Activated T-helper 2 cell treated with anti-CD3 and anti-CD28 coated beads, Interferon-gamma antibody, Interleukin-2, Interleukin-4, amounts not matched to agents 10 μg/mL and 5 μg/mL and 100 μg/mL, durations not matched to agents 14 hours and 24 hours and 36 hours (primary cell): ENCODE data around the gene RITA1. TPM values are rescaled to one million over a fixed set of nuclear protein-coding genes. Genes with fewer than 3 reads are reported as not detected.

Experiments
- DNase-seq: peaks from one replicate; pipeline ENCODE4 v3.0.0; 2021; ENCODE audit warnings: low spot score
- H3K27ac Mint-ChIP-seq: one replicate; pipeline ENCODE4 v1.8.0; 2021; ENCODE audit warnings: mixed read lengths
- H3K27me3 Mint-ChIP-seq: one replicate; pipeline ENCODE4 v1.8.0; 2021; ENCODE audit warnings: low read depth, mixed read lengths
- H3K36me3 Mint-ChIP-seq: one replicate; pipeline ENCODE4 v1.8.0; 2021; ENCODE audit warnings: low read depth, mixed read lengths
- H3K4me1 Mint-ChIP-seq: one replicate; pipeline ENCODE4 v1.8.0; 2021; ENCODE audit warnings: low read depth, mixed read lengths
- H3K4me3 Mint-ChIP-seq: one replicate; pipeline ENCODE4 v1.8.0; 2021; ENCODE audit warnings: low read depth, mild to moderate bottlenecking, moderate library complexity, mixed read lengths
- H3K9me3 Mint-ChIP-seq: one replicate; pipeline ENCODE4 v1.8.0; 2021; ENCODE audit warnings: mixed read lengths
- intact Hi-C: fragments of 100-400 bp; cut with micrococcal nuclease; formaldehyde crosslinking; loops from one replicate; pipeline ENCODE4 v1.15.1; 2023
- total RNA-seq: library from RNA; stranded (reverse); gene quantifications from 2 replicates; pipeline ENCODE4 v1.2.3, GENCODE V29; 2022

RITA1 gene
- total RNA-seq, 1 donor from 2014 or later = 27.2 TPM

DNA sequence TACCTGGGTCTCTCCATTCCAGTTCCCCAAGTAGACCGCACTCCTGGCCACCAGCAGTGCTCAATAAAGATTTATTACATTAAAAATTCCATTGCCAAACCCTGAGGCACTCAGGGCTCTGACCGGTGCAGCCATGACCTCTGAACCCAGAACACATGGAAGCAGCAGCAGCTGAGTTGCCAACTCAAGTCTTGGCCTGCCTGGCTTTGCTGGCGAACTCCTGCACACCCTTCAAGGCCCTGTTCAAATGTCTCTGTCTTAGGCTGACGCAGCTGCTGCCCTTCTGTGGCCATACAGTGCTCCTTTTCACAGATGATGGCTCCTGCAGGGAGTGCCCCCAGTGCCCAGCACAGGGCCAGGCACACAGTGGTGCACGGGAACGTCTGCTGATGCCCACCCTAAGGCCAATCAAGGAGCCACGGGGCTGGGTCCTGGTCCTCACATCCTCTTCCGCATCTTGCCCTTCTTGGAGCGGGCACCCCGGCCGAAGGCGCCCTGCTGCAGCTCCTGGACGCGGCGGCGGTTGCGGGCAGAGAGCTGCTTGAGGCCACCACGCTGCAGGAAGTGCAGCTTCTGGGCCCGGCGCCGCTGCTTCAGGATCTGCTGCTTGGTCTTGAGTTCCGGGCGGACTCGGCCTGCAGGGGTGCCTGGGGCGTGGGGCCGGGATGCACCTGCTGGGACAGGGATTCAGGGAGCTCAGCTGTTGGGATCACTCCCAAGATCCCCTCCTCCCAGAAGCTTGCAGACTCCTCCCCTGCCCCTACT lies 26.9 kb upstream of the RITA1 start:
- Mint-ChIP-seq H3K27ac (no peak overlapping the region), H3K36me3 (peaks cover 64% of the 10 kb centered on the region), H3K27me3 (peaks cover 6% of the 10 kb centered on the region), H3K9me3 (no peaks in the 10 kb centered on the region), H3K4me3 (no peak overlapping the region), H3K4me1 (peaks cover 4% of the 10 kb centered on the region)
- intact Hi-C loops = no loop called here
- no peak for DNase-seq

DNA sequence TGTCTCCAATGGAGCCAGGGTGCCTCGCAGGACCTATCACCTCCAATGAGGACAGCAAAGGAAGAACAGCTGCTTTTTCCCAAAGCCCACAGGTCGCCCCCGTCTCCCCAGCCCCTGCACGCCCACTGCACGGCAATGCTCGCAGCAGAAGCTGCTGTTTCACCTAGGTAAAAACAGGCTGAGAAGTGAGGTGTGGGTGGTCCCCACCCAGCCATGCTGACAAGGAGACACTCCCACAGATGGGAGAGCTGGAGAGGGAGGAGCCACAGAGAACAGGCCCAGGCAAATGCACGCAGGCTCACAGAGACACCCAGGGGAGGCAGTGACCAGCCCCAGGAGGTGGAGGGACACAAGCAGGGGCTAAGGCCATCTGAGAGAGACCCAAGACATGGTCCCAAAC lies 25.6 kb upstream of the RITA1 start:
- Mint-ChIP-seq H3K4me3 (no peak overlapping the region), H3K27me3 (no peaks in the 10 kb centered on the region), H3K9me3 (no peaks in the 10 kb centered on the region), H3K27ac (no peak overlapping the region), H3K4me1 (no peaks in the 10 kb centered on the region), H3K36me3 (peaks cover 75% of the 10 kb centered on the region)
- DNase-seq = no peak
- intact Hi-C loops = no loop called here

DNA sequence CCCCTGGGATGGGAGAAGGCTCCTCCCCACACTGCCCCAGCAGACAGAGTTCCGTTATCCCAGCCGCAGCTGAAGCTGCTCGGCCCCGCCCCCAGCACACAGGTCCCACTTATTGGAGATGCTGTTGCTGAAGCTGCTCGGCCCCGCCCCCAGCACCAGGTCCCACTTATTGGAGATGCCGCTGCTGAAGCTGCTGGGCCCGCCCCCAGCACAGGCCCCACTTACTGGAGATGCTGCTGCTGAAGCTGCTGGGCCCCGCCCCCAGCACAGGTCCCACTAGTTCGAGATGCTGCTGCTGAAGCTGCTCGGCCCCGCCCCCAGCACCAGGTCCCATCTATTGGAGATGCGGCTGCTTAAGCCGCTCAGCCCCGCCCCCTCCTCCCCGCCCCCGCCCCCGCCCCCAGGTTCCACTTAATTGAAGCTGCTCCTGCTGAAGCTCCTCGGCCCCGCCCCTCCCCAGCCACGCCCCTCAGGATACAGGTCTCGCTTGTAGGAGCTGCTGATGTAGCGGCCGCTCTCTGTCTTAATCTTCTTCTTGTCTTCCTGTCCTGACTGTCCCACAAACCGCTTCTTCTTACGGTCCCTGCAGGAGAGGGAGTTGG lies 24.0 kb upstream of the RITA1 start:
- H3K4me3 Mint-ChIP-seq = no peak overlapping the region
- no peak for DNase-seq
- intact Hi-C loops = no loop called here
- H3K4me1 Mint-ChIP-seq = no peaks in the 10 kb centered on the region
- H3K9me3 Mint-ChIP-seq = no peaks in the 10 kb centered on the region
- H3K36me3 Mint-ChIP-seq = peaks cover 82% of the 10 kb centered on the region
- no peaks in the 10 kb centered on the region for H3K27me3 Mint-ChIP-seq
- no peak overlapping the region for H3K27ac Mint-ChIP-seq

DNA sequence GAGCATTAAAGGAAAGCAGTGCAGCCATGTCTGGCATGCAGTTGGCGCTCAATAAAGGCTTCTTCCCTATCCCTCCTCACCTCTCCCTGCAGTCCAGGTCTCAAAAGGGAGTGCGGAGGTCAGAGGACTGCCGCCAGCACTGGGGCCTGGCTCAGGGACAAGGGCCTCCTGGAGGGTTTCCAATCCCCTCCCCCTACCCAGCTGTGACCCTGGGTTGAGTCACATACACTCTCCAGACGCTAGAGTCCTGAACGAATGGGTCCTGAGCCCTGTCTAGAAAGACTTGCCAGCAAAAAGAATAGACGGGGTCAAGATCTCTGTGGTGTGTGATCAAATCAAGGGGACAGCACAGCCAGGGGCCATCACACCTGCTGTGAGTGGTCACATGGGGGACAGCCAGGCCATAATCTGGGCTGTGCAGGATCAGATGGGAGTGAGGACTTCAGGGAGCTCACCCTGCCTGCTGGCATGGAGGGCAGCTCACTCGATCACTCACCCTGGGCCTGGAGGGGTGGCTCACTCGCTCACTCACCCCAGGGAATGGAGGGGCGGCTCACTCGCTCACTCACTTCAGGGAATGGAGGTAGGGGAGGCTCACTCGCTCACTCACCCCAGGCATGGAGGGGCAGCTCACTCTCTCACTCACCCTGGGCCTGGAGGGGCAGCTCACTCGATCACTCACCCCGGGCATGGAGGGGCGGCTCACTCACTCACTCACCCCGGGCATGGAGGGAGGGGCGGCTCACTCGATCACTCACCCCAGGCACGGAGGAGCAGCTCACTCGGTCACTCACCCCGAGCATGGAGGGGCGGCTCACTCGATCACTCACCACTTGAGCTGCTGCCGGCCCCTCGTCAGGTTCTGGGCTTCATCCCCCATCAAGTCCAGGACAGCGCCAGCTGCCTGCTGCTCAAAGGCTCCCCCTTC lies 23.2 kb upstream of the RITA1 start:
- Mint-ChIP-seq H3K27me3 (no peaks in the 10 kb centered on the region), H3K9me3 (no peaks in the 10 kb centered on the region), H3K36me3 (peaks cover 78% of the 10 kb centered on the region), H3K27ac (no peak overlapping the region), H3K4me1 (no peaks in the 10 kb centered on the region), H3K4me3 (no peak overlapping the region)
- intact Hi-C loops = no loop called here
- DNase-seq = no peak

DNA sequence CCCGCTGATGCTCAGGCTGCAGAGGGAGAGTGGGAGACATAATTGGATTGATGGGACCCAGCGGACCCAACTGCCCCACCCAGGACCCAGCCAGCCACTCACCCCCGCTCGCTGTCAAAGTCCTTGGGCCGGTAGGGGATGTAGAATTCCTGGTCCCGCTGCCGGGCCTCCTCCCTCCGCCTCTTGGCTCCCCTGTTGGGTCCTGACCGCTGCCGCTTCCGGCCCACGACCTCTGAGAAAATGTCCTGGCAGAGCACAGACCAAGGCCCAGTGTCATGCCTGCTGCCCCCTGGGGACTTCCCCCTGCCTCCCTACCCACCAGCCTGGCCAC lies 22.5 kb upstream of the RITA1 start:
- Mint-ChIP-seq H3K4me3 (no peak overlapping the region), H3K27me3 (no peaks in the 10 kb centered on the region), H3K27ac (no peak overlapping the region), H3K9me3 (no peaks in the 10 kb centered on the region), H3K4me1 (no peaks in the 10 kb centered on the region), H3K36me3 (peaks cover 72% of the 10 kb centered on the region)
- DNase-seq = no peak
- intact Hi-C loops = no loop called here

DNA sequence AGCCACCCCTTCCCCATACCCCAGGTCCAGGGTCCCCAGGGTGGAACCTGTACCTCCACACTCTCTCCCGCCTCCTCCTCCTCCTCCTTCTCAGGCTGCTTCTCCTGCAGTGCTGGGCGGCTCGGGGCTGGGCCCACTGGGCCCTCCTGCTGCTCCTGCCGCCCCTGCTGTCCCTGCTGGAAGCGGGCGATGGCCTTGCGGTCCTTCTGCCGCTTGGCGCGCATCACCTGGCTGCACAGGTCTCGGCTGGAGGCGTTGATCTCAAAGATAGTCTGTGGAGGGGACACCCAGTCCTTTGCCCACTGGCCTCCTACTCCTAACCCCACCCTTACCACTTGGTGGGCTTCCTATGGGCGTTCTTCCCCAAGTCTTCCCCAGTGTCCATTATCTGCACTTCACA lies 21.5 kb upstream of the RITA1 start:
- no peak for DNase-seq
- no peak overlapping the region for H3K27ac Mint-ChIP-seq
- no peaks in the 10 kb centered on the region for H3K4me1 Mint-ChIP-seq
- intact Hi-C loops = no loop called here
- no peaks in the 10 kb centered on the region for H3K27me3 Mint-ChIP-seq
- no peaks in the 10 kb centered on the region for H3K9me3 Mint-ChIP-seq
- peaks cover 75% of the 10 kb centered on the region for H3K36me3 Mint-ChIP-seq
- no peak overlapping the region for H3K4me3 Mint-ChIP-seq

DNA sequence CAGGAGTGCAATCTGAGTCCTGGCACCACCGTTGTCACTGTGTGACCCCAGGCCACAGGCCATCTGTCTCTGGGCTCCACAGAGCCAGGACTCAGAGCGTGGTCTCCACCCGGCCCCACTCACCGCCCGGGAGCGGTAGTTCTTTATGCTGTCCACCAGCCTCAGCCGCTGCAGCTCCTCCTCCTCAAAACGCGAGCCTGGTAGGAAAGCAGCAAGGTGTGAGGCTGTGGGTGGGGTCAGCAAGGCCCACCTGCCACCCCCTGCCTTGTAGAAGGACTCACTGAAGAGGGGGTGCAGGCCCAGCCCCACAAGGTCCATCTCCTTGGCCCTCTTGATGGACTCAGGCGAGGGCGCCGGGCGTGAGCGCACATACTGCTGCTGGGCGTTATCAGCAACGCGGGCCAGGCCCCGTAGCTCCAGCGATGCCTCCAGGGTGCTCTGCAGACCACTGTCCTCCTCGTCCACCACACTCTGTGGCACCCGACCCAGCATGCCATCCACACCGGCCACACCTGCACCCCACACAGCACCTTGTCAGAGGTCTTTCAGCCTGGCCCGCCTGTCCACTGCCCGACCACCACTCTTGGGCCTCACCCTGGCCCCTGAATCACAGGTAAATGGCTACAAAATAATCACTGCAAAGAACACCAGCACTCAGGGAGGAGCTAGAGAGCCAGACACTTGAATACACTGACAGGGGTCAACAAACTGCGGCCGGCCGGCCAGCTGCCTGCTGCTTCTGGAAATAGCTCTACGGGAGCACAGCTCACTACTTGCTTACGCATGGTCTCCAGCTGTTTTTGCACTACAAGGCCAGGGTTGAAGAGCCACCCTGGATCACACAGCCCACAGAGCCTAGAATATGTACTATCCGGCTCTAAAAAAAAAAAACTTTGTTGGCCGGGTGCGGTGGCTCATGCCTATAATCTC lies 19.7 kb upstream of the RITA1 start:
- H3K4me1 Mint-ChIP-seq = no peaks in the 10 kb centered on the region
- no peaks in the 10 kb centered on the region for H3K27me3 Mint-ChIP-seq
- intact Hi-C loops = no loop called here
- H3K4me3 Mint-ChIP-seq = no peak overlapping the region
- DNase-seq = no peak
- peaks cover 76% of the 10 kb centered on the region for H3K36me3 Mint-ChIP-seq
- H3K27ac Mint-ChIP-seq = no peak overlapping the region
- H3K9me3 Mint-ChIP-seq = no peaks in the 10 kb centered on the region

DNA sequence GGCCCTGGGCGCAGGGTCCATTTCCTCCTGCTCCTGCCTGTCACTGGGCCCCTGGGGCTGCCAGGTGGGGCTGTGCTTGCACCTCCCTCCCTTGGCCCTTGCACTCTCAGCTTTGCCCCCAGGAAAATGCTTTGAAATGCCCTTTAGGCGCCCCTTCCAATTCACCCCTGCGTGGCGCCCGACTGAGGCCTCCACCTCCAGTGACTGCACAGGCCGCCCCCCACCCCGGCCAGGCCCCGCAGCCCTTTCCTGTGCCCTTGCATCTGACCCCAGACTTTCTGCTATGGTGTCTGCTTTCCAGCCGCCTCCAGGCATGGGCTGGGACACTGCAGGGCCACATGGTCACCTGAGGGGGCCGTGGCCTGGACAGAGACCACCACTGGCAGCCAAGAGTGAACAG lies 17.7 kb upstream of the RITA1 start:
- H3K4me3 Mint-ChIP-seq = no peak overlapping the region
- no peak overlapping the region for H3K27ac Mint-ChIP-seq
- peaks cover 74% of the 10 kb centered on the region for H3K36me3 Mint-ChIP-seq
- no peaks in the 10 kb centered on the region for H3K27me3 Mint-ChIP-seq
- intact Hi-C loops = no loop called here
- no peak for DNase-seq
- H3K4me1 Mint-ChIP-seq = no peaks in the 10 kb centered on the region
- no peaks in the 10 kb centered on the region for H3K9me3 Mint-ChIP-seq

DNA sequence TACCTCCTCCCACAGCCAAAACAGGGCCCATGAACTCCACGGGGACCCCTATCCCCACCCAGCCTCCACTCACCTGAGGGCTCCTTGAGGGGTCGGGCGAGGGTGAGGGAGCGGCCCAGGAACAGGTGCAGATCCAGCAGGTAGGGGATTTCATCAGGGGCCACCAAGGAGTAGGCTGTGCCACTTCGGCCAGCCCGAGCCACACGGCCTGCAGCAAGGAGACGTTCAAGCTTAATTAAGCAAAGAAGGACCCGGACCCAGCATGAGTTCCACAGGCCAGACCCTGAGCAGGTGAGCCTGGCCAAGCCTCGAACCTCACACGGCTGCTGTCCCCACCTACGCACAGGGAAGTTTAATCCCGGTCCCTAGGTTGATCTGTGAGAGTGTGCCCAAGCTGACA lies 15.8 kb upstream of the RITA1 start:
- no peaks in the 10 kb centered on the region for H3K4me1 Mint-ChIP-seq

DNA sequence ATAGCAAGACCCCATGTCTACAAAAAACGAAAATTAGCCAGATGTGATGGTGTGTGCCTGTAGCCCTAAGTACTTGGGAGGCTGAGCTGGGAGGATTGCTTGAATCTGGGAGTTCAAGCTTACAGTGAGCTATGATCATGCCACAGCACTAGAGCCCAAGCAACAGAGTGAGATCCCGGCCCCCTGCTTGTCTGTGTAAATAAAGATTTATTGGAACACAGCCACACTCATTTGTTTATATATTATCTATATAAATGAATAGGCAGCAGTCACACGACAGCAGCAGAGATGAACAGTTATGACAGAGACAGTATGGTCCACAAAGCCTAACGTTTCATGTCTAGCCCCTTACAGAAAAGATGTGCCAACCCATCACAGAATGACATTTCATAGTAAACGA lies 15.1 kb upstream of the RITA1 start:
- H3K4me1 Mint-ChIP-seq = no peaks in the 10 kb centered on the region
- H3K36me3 Mint-ChIP-seq = peaks cover 69% of the 10 kb centered on the region
- intact Hi-C loops = no loop called here
- no peak overlapping the region for H3K4me3 Mint-ChIP-seq
- H3K27ac Mint-ChIP-seq = no peak overlapping the region
- H3K9me3 Mint-ChIP-seq = no peaks in the 10 kb centered on the region
- DNase-seq = no peak
- no peaks in the 10 kb centered on the region for H3K27me3 Mint-ChIP-seq

More for the DNA sequence above, 15.8 kb upstream of the RITA1 start:
- Mint-ChIP-seq H3K4me3 (no peak overlapping the region), H3K9me3 (no peaks in the 10 kb centered on the region), H3K36me3 (peaks cover 70% of the 10 kb centered on the region), H3K27ac (no peak overlapping the region), H3K27me3 (no peaks in the 10 kb centered on the region)
- intact Hi-C loops = no loop called here
- no peak for DNase-seq

DNA sequence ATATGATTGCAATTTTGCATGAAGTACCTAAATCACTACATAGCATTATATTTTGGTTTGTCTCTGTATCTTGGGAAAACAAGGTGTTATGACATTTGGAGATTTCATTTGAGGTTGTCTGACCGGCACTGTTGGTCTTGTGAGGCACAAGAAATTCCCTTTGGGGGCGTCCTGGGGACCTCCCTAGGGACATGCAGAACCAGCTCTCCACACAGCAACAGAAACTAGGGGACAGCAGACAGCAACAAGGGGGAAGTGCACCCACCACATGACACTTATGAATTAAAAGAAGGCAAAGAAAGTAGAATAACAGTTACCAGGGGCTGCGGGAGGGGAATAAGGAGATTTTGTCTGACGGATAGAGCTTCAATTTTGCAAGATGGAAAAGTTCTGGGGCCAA lies 14.6 kb upstream of the RITA1 start:
- Mint-ChIP-seq H3K4me3 (no peak overlapping the region), H3K4me1 (no peaks in the 10 kb centered on the region), H3K27ac (no peak overlapping the region), H3K36me3 (peaks cover 68% of the 10 kb centered on the region), H3K27me3 (no peaks in the 10 kb centered on the region), H3K9me3 (no peaks in the 10 kb centered on the region)
- intact Hi-C loops = no loop called here
- no peak for DNase-seq

DNA sequence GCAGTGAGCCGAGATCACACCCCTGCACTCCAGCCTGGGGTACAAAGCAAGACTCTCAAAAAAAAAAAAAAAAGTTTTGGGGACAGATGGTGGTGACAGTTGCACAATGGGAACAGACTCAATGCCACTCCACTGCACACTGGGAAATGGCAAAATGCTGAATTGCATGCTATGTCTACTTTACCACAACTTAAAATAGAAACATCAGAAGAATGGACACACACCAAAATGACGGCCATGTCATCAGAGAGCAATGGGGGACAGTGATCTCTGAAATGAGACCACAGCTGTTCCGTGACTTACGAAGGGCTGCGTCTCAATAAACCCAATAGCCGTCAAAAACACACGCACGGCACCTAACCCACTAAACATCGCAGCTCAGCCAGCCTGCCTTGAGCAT lies 14.0 kb upstream of the RITA1 start:
- no peaks in the 10 kb centered on the region for H3K4me1 Mint-ChIP-seq
- H3K27ac Mint-ChIP-seq = no peak overlapping the region

More for the DNA sequence above, 14.0 kb upstream of the RITA1 start:
- intact Hi-C loops = no loop called here
- Mint-ChIP-seq H3K36me3 (peaks cover 69% of the 10 kb centered on the region), H3K27me3 (no peaks in the 10 kb centered on the region), H3K4me3 (no peak overlapping the region), H3K9me3 (no peaks in the 10 kb centered on the region)
- DNase-seq = no peak
